M059J (cell line): ENCODE measurements around the gene CDON. TPM values are rescaled to one million over a fixed set of nuclear protein-coding genes. Genes with fewer than 3 reads are reported as not detected.
"Not testable (repeated sequence)": the region's sequence is repeated elsewhere in the genome, so short reads cannot be mapped to it uniquely, and the experiment has no call there.

Experiments
- DNase-seq: peaks from one replicate; pipeline ENCODE4 v3.0.0-alpha.2; 2012; ENCODE audit warnings: low read depth
- total RNA-seq: library from RNA; depleted of rRNA; stranded (reverse); fragments of >200 nt; shearing (Covaris generic); gene quantifications from 2 replicates; pipeline ENCODE4 v1.2.3, GENCODE V29; 2014

The CDON gene
- total RNA-seq, 1 experiment from 2014 or later = 24.2 TPM

GRCh38 chr11:126046570-126047195 is 16.0 kb downstream of the CDON start:
- DNase-seq = no peak

GRCh38 chr11:126039485-126040271 is 23.0 kb downstream of the CDON start:
- peak; percentile 50 for DNase-seq

GRCh38 chr11:126035718-126036117 is 26.9 kb downstream of the CDON start:
- DNase-seq = no peak

GRCh38 chr11:126034933-126035425 is 27.7 kb downstream of the CDON start:
- no peak for DNase-seq

GRCh38 chr11:126034039-126034932 is 28.4 kb downstream of the CDON start:
- no peak for DNase-seq

GRCh38 chr11:126032375-126032774 is 30.3 kb downstream of the CDON start:
- no peak for DNase-seq

GRCh38 chr11:126029805-126030204 is 32.9 kb downstream of the CDON start:
- no peak for DNase-seq

- DNase-seq = no peak
Observed at GRCh38 chr11:126029237-126029636, 33.4 kb downstream of the CDON start.

- not testable (repeated sequence) for DNase-seq
Observed at GRCh38 chr11:126028534-126028933, 34.1 kb downstream of the CDON start.

GRCh38 chr11:126026579-126026978 is 36.1 kb downstream of the CDON start:
- DNase-seq = no peak

GRCh38 chr11:126025822-126026221 is 36.8 kb downstream of the CDON start:
- DNase-seq = no peak

- no peak for DNase-seq
Observed at GRCh38 chr11:126024123-126024522, 38.5 kb downstream of the CDON start.

GRCh38 chr11:126012852-126013251 is 49.8 kb downstream of the CDON start:
- no peak for DNase-seq

- no peak for DNase-seq
Observed at GRCh38 chr11:126011754-126012153, 50.9 kb downstream of the CDON start.

GRCh38 chr11:126011265-126011664 is 51.4 kb downstream of the CDON start:
- no peak for DNase-seq

GRCh38 chr11:126008956-126009355 is 53.7 kb downstream of the CDON start:
- no peak for DNase-seq

GRCh38 chr11:126007238-126007637 is 55.4 kb downstream of the CDON start:
- peak; percentile 69 for DNase-seq

- no peak for DNase-seq
Observed at GRCh38 chr11:126006068-126006467, 56.6 kb downstream of the CDON start.

- no peak for DNase-seq
Observed at GRCh38 chr11:126002181-126002580, 60.5 kb downstream of the CDON start.

GRCh38 chr11:125999234-125999880 is 63.3 kb downstream of the CDON start:
- DNase-seq = no peak

GRCh38 chr11:125998267-125998666 is 64.4 kb downstream of the CDON start:
- DNase-seq = no peak

- no peak for DNase-seq
Observed at GRCh38 chr11:125995313-125995712, 67.4 kb downstream of the CDON start.
